Activated naive CD4-positive, alpha-beta T cell treated with anti-CD3 and anti-CD28 coated beads for 36 hours (primary cell): ENCODE data around the gene HS3ST5. TPM values are rescaled to one million over a fixed set of nuclear protein-coding genes. Genes with fewer than 3 reads are reported as not detected.

Experiments
- CTCF ChIA-PET: fragments of 350-600 bp; sonication (Branson Sonifier 250); formaldehyde crosslinking; loops from one replicate; lab custom pipeline; 2021; ENCODE audit warnings: antibody characterized with exemption; lab: Charles Lee
- DNase-seq: peaks from one replicate; pipeline ENCODE4 v3.0.0-alpha.2; 2020
- H3K27ac Mint-ChIP-seq: one replicate; pipeline ENCODE4 v1.8.0; 2021; ENCODE audit warnings: mild to moderate bottlenecking, mixed read lengths
- H3K27me3 Mint-ChIP-seq: one replicate; pipeline ENCODE4 v1.8.0; 2021; ENCODE audit warnings: low read depth, mixed read lengths
- H3K36me3 Mint-ChIP-seq: one replicate; pipeline ENCODE4 v1.8.0; 2021; ENCODE audit warnings: low read depth, mixed read lengths
- H3K4me1 Mint-ChIP-seq: one replicate; pipeline ENCODE4 v1.8.0; 2021; ENCODE audit warnings: low read depth, mixed read lengths
- H3K4me3 Mint-ChIP-seq: one replicate; pipeline ENCODE4 v1.8.0; 2021; ENCODE audit warnings: mild to moderate bottlenecking, moderate library complexity, mixed read lengths
- H3K9me3 Mint-ChIP-seq: one replicate; pipeline ENCODE4 v1.8.0; 2021; ENCODE audit warnings: mixed read lengths
- intact Hi-C: fragments of 100-400 bp; cut with micrococcal nuclease; formaldehyde crosslinking; loops from one replicate; pipeline ENCODE4 v1.15.1; 2023
- total RNA-seq, 2 experiments: library from RNA; stranded (reverse); gene quantifications; one replicate each; pipeline ENCODE4 v1.2.3, GENCODE V29; 2021

HS3ST5 gene
- total RNA-seq, 2 experiments from 2014 or later = not detected

- H3K36me3 Mint-ChIP-seq = no peaks in the 10 kb centered on the region
- H3K4me1 Mint-ChIP-seq = no peaks in the 10 kb centered on the region
- no peaks in the 10 kb centered on the region for H3K9me3 Mint-ChIP-seq
- DNase-seq = no peak
- H3K4me3 Mint-ChIP-seq = no peak overlapping the region
- CTCF ChIA-PET = no interaction called here
- no peak overlapping the region for H3K27ac Mint-ChIP-seq
- intact Hi-C loops = no loop called here
- H3K27me3 Mint-ChIP-seq = peaks cover 3% of the 10 kb centered on the region
Measured at GRCh38 chr6:114286211-114286610, 56.6 kb downstream of the HS3ST5 start.

- no peak overlapping the region for H3K4me3 Mint-ChIP-seq
- peaks cover 3% of the 10 kb centered on the region for H3K27me3 Mint-ChIP-seq
- DNase-seq = no peak
- no peaks in the 10 kb centered on the region for H3K9me3 Mint-ChIP-seq
- no peak overlapping the region for H3K27ac Mint-ChIP-seq
- H3K4me1 Mint-ChIP-seq = no peaks in the 10 kb centered on the region
- intact Hi-C loops = no loop called here
- CTCF ChIA-PET = no interaction called here
- no peaks in the 10 kb centered on the region for H3K36me3 Mint-ChIP-seq
Measured at GRCh38 chr6:114284281-114284680, 58.5 kb downstream of the HS3ST5 start.

- CTCF ChIA-PET = interaction anchor here (0.6 kb wide), 1 partner anchor 63 kb away, joined by 3 read pairs; no protein-coding TSS in a partner anchor
- no peaks in the 10 kb centered on the region for H3K4me1 Mint-ChIP-seq
- no peak overlapping the region for H3K27ac Mint-ChIP-seq
- peaks cover 3% of the 10 kb centered on the region for H3K27me3 Mint-ChIP-seq
- H3K4me3 Mint-ChIP-seq = no peak overlapping the region
- no peaks in the 10 kb centered on the region for H3K9me3 Mint-ChIP-seq
- intact Hi-C loops = no loop called here
- no peak for DNase-seq
- no peaks in the 10 kb centered on the region for H3K36me3 Mint-ChIP-seq
Measured at GRCh38 chr6:114282292-114282691, 60.5 kb downstream of the HS3ST5 start.

- Mint-ChIP-seq H3K4me3 (no peak overlapping the region), H3K27ac (no peak overlapping the region), H3K27me3 (peaks cover 3% of the 10 kb centered on the region), H3K36me3 (no peaks in the 10 kb centered on the region), H3K9me3 (no peaks in the 10 kb centered on the region), H3K4me1 (no peaks in the 10 kb centered on the region)
- intact Hi-C loops = no loop called here
- no peak for DNase-seq
- CTCF ChIA-PET = no interaction called here
Measured at GRCh38 chr6:114281496-114281895, 61.3 kb downstream of the HS3ST5 start.

- H3K36me3 Mint-ChIP-seq = no peaks in the 10 kb centered on the region
- CTCF ChIA-PET = no interaction called here
Measured at GRCh38 chr6:114280239-114280982, 62.4 kb downstream of the HS3ST5 start.

GRCh38 chr6:114277220-114277619 is 65.6 kb downstream of the HS3ST5 start:
- Mint-ChIP-seq H3K27ac (no peak overlapping the region), H3K4me1 (no peaks in the 10 kb centered on the region), H3K36me3 (no peaks in the 10 kb centered on the region), H3K4me3 (no peak overlapping the region), H3K9me3 (no peaks in the 10 kb centered on the region), H3K27me3 (no peaks in the 10 kb centered on the region)
- intact Hi-C loops = no loop called here
- CTCF ChIA-PET = no interaction called here
- DNase-seq = no peak

More at GRCh38 chr6:114280239-114280982, 62.4 kb downstream of the HS3ST5 start:
- Mint-ChIP-seq H3K4me3 (no peak overlapping the region), H3K27me3 (peaks cover 3% of the 10 kb centered on the region), H3K27ac (no peak overlapping the region), H3K4me1 (no peaks in the 10 kb centered on the region), H3K9me3 (no peaks in the 10 kb centered on the region)
- intact Hi-C loops = no loop called here
- no peak for DNase-seq

GRCh38 chr6:114276783-114277182 is 66.0 kb downstream of the HS3ST5 start:
- Mint-ChIP-seq H3K27me3 (no peaks in the 10 kb centered on the region), H3K36me3 (no peaks in the 10 kb centered on the region), H3K9me3 (no peaks in the 10 kb centered on the region), H3K4me3 (no peak overlapping the region), H3K27ac (no peak overlapping the region), H3K4me1 (no peaks in the 10 kb centered on the region)
- intact Hi-C loops = no loop called here
- CTCF ChIA-PET = no interaction called here
- DNase-seq = no peak

- intact Hi-C loops = no loop called here
- no peaks in the 10 kb centered on the region for H3K36me3 Mint-ChIP-seq
- no peaks in the 10 kb centered on the region for H3K4me1 Mint-ChIP-seq
- CTCF ChIA-PET = no interaction called here
- H3K9me3 Mint-ChIP-seq = no peaks in the 10 kb centered on the region
- DNase-seq = no peak
- no peak overlapping the region for H3K4me3 Mint-ChIP-seq
- no peak overlapping the region for H3K27ac Mint-ChIP-seq
- no peaks in the 10 kb centered on the region for H3K27me3 Mint-ChIP-seq
Measured at GRCh38 chr6:114274836-114275235, 68.0 kb downstream of the HS3ST5 start.

- no peak for DNase-seq
- Mint-ChIP-seq H3K4me1 (no peaks in the 10 kb centered on the region), H3K27ac (no peak overlapping the region), H3K4me3 (no peak overlapping the region), H3K27me3 (no peaks in the 10 kb centered on the region), H3K9me3 (no peaks in the 10 kb centered on the region), H3K36me3 (no peaks in the 10 kb centered on the region)
- intact Hi-C loops = no loop called here
- CTCF ChIA-PET = no interaction called here
Measured at GRCh38 chr6:114272582-114272981, 70.2 kb downstream of the HS3ST5 start.

- no peaks in the 10 kb centered on the region for H3K4me1 Mint-ChIP-seq
- CTCF ChIA-PET = no interaction called here
- H3K36me3 Mint-ChIP-seq = no peaks in the 10 kb centered on the region
- no peak overlapping the region for H3K27ac Mint-ChIP-seq
- no peak overlapping the region for H3K4me3 Mint-ChIP-seq
- no peaks in the 10 kb centered on the region for H3K9me3 Mint-ChIP-seq
- intact Hi-C loops = no loop called here
- H3K27me3 Mint-ChIP-seq = no peaks in the 10 kb centered on the region
- DNase-seq = no peak
Measured at GRCh38 chr6:114271405-114271804, 71.4 kb downstream of the HS3ST5 start.

- DNase-seq = no peak
- no peaks in the 10 kb centered on the region for H3K36me3 Mint-ChIP-seq
- H3K27ac Mint-ChIP-seq = no peak overlapping the region
- intact Hi-C loops = no loop called here
- H3K4me1 Mint-ChIP-seq = no peaks in the 10 kb centered on the region
- H3K9me3 Mint-ChIP-seq = peaks cover 3% of the 10 kb centered on the region
- CTCF ChIA-PET = no interaction called here
- H3K4me3 Mint-ChIP-seq = no peak overlapping the region
- no peaks in the 10 kb centered on the region for H3K27me3 Mint-ChIP-seq
Measured at GRCh38 chr6:114267897-114268296, 74.9 kb downstream of the HS3ST5 start.

GRCh38 chr6:114260810-114261209 is 82.0 kb downstream of the HS3ST5 start:
- no peak for DNase-seq
- Mint-ChIP-seq H3K9me3 (peaks cover 4% of the 10 kb centered on the region), H3K36me3 (no peaks in the 10 kb centered on the region), H3K27ac (no peak overlapping the region), H3K4me1 (no peaks in the 10 kb centered on the region), H3K27me3 (no peaks in the 10 kb centered on the region), H3K4me3 (no peak overlapping the region)
- intact Hi-C loops = no loop called here
- CTCF ChIA-PET = no interaction called here

GRCh38 chr6:114258376-114258775 is 84.4 kb downstream of the HS3ST5 start:
- CTCF ChIA-PET = no interaction called here
- no peak overlapping the region for H3K27ac Mint-ChIP-seq
- H3K4me3 Mint-ChIP-seq = no peak overlapping the region
- no peaks in the 10 kb centered on the region for H3K27me3 Mint-ChIP-seq
- H3K36me3 Mint-ChIP-seq = no peaks in the 10 kb centered on the region
- H3K9me3 Mint-ChIP-seq = peaks cover 4% of the 10 kb centered on the region
- no peak for DNase-seq
- intact Hi-C loops = no loop called here
- H3K4me1 Mint-ChIP-seq = no peaks in the 10 kb centered on the region
